Stimulated activated CD8-positive, alpha-beta memory T cell treated with anti-CD3 and anti-CD28 coated beads, Interleukin-2, amount 100 ng/mL, for 48 hours (primary cell): ENCODE measurements around the gene TMEM108.

Experiments
- DNase-seq, 2 donors: peaks; one replicate each; pipeline ENCODE4 v3.0.0-alpha.2; 2020; ENCODE audit warnings: low read depth in 2 of 2

Gene TMEM108

DNA sequence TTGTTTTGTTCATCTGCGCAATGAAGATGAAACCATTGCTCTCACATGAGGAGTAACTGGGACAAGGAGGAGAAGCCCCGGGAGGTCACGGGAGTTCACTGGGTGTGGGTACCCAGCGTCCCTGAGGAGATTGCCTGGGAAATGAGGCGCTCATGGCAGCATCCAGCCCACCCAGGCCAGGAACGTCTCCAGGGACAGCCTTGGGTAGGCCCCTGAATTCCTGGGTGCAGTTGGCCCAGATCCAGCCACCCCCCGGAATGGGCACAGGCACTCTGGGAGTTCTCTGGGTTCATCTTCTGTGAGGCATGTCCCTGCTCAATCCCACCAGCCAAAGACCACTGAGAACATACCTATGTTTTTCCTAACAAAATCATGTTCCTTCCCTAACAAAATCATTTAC, 380.2 kb downstream of the TMEM108 start:
- no peak for DNase-seq

DNA sequence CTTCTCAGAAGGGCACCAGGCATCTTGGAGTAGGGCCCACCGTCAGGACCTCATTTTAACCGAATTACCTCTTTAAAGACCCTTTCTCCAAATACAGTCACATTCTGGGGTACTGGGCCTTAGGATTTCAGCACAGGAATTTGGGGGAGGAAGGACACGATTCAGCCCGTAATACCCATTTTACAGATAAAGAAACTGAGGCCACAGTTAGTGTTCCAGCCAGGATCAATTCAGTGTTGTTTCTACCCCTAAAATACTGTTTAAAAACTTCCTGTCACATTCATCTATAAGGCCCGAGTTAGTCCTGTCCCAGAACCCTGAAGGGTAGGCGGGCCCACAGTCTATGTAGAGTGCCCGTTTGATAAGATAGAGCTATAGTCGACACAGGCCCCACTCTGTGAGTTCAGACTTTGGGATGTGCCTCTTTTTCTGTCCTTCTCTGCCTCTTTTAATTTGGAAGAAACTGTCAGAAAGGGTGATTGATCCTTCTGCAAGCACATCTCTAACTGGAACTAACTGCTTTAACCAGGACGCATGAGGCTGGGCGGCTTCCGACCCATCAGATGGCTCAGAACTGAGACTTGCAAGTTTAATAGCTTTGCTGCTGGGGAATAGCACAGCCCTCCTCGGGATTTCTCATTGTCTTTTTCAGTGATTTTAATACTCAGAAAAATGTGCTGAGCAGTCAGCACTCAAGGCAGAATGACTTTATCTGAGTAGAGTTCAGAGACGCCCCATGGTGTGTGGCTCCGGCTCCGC, 381.1 kb downstream of the TMEM108 start:
- no peak for DNase-seq

DNA sequence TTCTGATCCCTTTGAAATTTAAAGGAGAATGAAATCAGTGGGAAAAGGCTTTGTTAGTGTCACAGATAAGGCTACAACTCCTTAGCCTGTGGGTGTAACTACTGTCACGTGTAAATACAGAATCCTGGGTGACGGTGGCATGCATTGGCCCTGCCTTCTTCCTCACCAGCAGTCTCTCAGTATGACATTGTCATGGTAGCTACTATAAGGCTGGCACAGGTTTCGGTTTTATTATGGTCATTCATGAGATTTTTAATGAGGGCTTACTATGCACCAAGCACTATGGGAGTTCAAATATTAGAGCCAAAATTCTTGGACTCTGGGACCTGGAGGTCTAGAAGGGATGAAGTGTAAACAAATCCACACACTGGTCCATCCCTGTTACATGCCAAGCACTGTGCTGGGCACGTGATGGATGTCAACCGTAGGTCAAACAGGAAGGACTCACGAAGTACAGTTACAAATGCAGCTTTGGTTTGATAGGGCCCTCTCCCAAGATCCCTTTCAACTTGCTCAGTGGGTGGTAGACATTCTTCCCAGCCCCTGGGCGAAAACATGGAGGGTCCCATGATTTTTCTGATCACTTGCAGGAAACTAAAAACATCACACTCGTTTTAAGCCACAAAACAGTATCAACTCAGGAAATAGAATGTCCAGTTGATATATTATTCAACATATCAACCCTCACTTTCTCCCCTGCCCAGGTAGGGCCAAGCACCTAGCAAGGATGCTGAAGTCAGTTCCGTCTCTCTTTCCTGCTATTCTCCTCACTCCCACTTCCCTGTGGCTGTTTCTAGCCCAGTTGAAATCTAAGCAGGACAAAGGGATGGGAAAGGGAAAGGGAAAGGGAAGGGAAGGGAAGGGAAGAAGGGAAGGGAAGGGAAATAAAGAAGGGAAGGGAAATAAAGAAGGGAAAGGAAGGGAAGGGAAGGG, 387.0 kb downstream of the TMEM108 start:
- no peak for DNase-seq

DNA sequence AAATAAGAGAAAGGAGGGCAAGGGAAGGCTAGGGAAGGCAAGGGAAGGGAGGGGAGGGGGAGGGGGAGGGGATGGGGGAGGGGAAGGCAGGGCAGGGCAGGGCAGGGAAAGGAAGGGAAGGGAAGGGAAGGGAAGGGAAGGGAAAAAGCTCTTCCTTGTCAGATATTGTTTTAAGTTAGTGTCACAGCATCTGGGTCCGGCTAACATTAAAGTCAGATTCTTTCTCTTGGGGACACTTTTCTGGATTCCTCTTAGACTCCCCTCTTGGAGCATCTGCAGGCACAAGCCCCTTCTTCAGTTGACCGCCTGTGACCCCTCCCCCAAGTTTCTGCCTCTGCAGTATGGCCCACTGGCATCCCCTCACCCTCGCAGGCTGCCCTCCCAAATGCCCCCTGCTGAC, 387.7 kb downstream of the TMEM108 start:
- DNase-seq, result no peak

DNA sequence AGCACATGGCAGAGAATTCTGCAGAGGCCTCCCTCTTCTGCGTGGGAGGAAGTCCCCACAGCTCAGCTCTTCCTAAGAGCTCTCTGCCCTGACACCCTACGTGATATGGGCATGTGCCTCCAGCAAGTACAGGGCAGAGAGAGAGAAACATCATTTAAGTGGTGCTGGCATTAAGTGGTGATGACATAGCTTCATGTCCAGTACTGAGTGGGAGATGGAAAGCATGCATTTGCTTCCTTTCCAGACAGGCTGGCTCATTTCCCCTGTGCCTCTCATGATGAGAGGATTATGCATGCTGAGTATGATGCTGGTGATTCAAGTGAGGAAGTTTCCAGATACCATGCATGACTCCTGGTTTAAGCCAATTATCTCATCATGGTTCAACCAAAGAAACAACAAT, 388.5 kb downstream of the TMEM108 start:
- no peak for DNase-seq

DNA sequence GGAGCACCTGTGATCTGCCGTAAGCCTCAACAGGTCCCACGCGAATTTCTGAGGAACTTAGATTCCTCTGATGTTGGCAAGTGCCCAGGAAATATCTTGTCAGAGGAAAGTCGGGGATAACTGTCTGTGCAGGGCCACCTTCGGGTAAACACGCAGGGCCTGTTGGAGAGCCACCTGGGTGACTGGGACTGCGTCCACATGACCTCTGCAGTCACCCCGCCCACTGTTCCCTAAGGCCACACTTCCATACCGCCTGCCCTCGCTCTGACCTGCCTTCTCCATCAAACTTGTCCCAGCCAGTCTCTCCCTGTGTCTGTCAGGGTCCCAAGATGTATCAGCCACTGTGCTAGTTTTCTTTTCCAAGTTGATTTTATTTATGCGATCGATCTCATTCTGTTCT, 390.4 kb downstream of the TMEM108 start:
- DNase-seq, result no peak

DNA sequence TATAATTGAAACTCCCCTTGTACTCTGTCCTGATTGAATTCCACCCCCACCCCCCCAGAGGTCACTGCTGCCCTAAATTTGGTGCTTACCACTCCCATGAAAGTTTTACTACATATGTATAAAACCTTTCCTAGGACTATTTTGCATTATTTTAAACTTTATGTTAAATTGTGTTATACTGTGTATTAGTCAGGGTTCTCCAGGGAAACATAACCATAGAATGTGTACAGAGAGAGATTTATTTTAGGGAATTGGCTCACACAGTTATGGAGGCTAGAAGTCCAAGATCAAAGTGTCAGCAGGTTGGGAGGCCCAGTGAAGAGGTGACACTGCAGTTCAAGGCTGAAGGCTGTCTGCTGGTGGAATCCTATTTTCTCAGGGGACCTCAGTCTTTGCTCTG, 390.9 kb downstream of the TMEM108 start:
- no peak for DNase-seq

DNA sequence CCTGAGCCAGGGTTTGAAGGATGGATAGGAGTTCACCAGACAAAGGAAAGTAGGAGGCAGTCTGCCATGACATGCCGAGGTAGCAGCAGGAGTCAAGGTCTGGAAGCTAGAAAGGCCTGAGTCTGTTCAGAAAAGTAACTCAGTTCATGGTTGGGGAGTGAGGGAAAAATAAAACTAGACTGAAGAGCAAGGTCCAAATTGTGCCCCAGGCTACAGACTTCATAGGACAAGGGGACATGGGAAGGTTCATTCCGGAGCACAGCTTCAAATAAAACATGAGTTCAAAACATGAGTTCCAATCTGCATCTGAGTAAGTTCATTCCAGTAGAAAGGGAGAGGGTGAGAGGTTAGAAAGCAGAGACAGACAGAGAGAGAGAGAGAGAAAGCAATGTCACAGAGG, 401.4 kb downstream of the TMEM108 start:
- no peak for DNase-seq

DNA sequence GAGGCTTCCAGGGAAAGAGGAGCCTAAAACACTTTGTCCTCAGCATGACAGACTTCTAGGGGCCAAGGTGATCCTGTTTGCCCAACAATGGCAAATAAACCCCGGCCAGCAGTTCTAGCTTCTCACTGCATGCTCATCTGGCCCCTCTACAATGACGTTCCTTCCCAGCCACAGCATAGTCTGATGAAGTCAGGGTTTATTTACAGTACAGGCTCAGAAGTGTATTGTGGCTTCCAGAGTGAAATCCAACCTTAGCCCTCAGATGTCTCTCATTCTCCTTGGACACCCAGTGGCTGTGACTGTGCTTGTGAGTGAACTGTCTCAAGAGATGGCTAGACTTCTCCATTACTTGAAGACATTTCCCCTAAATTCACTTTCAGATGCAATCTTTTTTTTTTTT, 402.5 kb downstream of the TMEM108 start:
- no peak for DNase-seq

DNA sequence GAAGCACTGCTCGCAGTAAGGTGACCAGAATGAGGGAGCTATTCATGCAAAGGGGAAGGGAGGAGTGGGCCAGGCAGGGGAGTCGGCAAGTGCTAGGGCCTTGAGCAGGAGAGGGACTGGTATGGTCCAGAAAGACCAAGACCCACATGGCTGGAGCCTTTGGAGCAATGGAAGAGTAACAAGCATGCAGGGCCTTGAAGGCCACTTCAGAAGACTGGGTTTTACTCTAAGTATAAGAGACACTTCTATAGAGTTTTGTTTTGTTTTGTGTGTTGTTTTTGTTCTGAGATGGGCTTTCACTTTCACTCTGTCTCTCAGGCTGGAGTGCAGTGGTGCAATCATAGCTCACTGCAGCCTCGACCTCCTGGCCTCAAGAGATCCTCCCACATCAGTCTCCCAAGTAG, 403.7 kb downstream of the TMEM108 start:
- no peak for DNase-seq

DNA sequence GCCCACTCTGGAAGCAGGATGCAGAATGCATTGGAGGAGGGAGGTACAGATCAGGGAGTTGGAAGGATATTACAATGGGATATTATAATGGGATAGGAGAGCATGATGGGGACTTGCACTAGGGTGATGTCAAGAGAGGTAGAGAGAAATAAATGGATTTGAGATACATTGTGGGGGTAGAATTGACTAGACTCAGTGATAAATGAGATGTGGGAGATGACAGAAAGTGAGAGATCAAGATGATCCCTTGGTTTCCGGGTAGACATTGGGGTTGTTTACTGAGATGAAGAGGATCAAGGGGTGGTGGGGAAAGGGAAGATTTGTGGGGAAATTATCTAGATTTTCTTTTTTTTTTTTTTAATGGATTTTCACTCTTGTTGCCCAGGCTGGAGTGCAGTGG, 404.3 kb downstream of the TMEM108 start:
- DNase-seq, result no peak

DNA sequence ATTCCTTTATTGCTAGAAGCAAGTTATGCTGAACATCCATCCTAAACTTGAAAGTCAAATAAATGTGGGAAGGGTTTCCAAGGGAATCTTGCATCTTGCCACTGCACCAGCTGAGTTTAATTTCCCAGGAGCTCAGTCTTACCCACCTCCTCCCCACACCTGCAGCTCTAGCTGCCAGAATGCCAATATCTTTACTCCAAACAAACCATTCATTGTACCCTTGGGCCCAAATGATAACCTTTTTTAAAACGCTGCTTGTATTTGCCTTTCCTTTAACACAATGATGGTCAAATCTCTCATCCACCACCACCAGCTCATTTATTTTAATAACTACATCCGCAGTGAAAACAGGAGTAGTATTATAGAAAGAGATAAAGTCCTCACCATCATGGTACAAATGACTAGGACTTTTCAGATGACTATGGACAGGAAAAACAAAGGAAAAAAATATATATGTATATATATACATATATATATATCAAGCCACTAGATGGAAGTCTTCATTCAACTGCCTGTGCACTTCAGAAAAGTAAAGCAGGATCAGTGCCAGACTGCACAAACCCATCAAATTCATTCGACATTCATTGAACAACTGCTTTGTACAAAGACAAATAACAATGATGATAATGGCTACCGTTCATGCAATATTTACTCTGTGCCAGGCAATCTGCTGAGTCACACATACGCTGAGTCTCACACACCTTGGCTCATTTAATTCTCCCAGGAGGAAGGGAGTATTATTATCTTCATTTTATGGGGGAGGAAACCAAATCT, 405.6 kb downstream of the TMEM108 start:
- DNase-seq, result no peak

DNA sequence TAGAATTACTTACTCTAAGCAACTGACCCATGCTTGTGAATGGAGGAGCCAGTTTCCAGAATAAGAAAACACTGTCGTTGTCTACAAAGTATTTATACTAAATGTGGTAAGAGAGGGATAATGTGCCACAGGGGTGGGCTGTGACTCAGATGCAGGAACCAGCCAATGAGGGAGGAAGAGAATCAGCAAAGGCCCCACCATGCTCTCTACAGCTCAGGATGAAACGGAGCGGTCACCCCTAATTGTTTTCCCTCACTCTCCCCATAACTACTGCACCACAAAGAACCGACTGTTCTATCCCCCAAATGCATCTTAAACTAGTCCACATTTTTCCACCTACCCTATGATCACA, 406.2 kb downstream of the TMEM108 start:
- no peak for DNase-seq

DNA sequence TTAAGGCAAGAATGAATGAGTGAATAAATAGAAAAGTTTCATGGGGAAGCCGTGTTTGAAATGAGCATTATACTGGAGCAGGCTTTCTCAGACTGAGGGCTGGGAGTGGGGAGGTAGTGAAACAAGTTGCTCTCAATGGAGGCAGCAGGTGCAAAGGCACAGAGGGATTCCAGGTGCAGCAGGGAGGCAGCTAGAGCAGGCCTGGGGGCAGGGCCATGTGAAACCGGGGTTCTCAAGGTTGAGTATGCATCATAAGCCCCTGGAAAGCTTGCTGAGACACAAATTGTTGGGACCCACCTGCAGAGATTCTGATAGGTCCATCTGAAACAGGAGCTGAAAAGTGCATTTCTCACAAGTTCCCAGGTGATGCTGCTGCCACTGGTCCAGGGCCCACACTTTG, 406.9 kb downstream of the TMEM108 start:
- no peak for DNase-seq
